NCI-H146 (cell line): ENCODE results near the gene ARAP1.

Experiments used
- DNase-seq: peaks from one replicate; lab custom pipeline; 2025; lab: John Stamatoyannopoulos, UW

ARAP1 gene

GRCh38 chr11:72743321-72744221 lies 8.6 kb downstream of the ARAP1 start:
- DNase-seq, result no peak

- no peak for DNase-seq
These were observed 9.5 kb downstream of the ARAP1 start for GRCh38 chr11:72742513-72743320.

GRCh38 chr11:72741849-72742512 lies 10.2 kb downstream of the ARAP1 start:
- no peak for DNase-seq

- no peak for DNase-seq
These were observed 10.8 kb downstream of the ARAP1 start for GRCh38 chr11:72741429-72741833.

GRCh38 chr11:72740562-72741428 lies 11.4 kb downstream of the ARAP1 start:
- no peak for DNase-seq

GRCh38 chr11:72740060-72740424 lies 12.2 kb downstream of the ARAP1 start:
- no peak for DNase-seq

GRCh38 chr11:72739240-72740059 lies 12.8 kb downstream of the ARAP1 start:
- no peak for DNase-seq

GRCh38 chr11:72738199-72739141 lies 13.7 kb downstream of the ARAP1 start:
- no peak for DNase-seq

GRCh38 chr11:72737336-72737735 lies 14.9 kb downstream of the ARAP1 start:
- DNase-seq, result no peak

- no peak for DNase-seq
These were observed 15.6 kb downstream of the ARAP1 start for GRCh38 chr11:72736452-72737069.

- no peak for DNase-seq
These were observed 16.6 kb downstream of the ARAP1 start for GRCh38 chr11:72735495-72736027.

GRCh38 chr11:72732329-72732728 lies 19.9 kb downstream of the ARAP1 start:
- DNase-seq, result no peak

GRCh38 chr11:72730737-72731136 lies 21.5 kb downstream of the ARAP1 start:
- DNase-seq, result no peak

GRCh38 chr11:72730243-72730642 lies 22.0 kb downstream of the ARAP1 start:
- DNase-seq, result no peak

GRCh38 chr11:72727521-72727920 lies 24.7 kb downstream of the ARAP1 start:
- DNase-seq, result no peak

GRCh38 chr11:72726266-72727220 lies 25.7 kb downstream of the ARAP1 start:
- no peak for DNase-seq

- DNase-seq, result no peak
These were observed 26.5 kb downstream of the ARAP1 start for GRCh38 chr11:72725724-72726028.
